PC-9 (cell line): Measurements from ENCODE around the gene OAS2. TPM values are rescaled to one million over a fixed set of nuclear protein-coding genes. Genes with fewer than 3 reads are reported as not detected.

Source experiments
- BruUV-seq: library from RNA; stranded (reverse); fragments of 400-500 nt; replicated peaks from 2 replicates; lab custom pipeline; 2021; lab: Mats Ljungman, UMichigan
- CTCF ChIA-PET: fragments of 300-600 bp; sonication (Branson Sonifier 250); formaldehyde crosslinking; loops from one replicate; lab custom pipeline; 2022; ENCODE audit warnings: antibody characterized with exemption; lab: Charles Lee
- POLR2A ChIA-PET: fragments of 300-600 bp; sonication (Branson Sonifier 250); formaldehyde crosslinking; loops from one replicate; lab custom pipeline; 2022; ENCODE audit warnings: antibody characterized with exemption; ENCODE audit not compliant: unreplicated experiment; lab: Charles Lee
- DNase-seq, 2 experiments: peaks; one replicate each; pipeline versions ENCODE4 v3.0.0 to v3.0.0-alpha.2; 2015 to 2022; ENCODE audit warnings: mixed read lengths in 1 of 2
- H2AFZ ChIP-seq: fragments of 200-600 bp; sonication (generic); 2 replicates; pipeline ENCODE4 v1.8.1; 2017; ENCODE audit warnings: antibody characterized with exemption
- H3F3A ChIP-seq: fragments of 200-600 bp; sonication (generic); 2 replicates; pipeline ENCODE4 v1.8.1; 2017; ENCODE audit warnings: antibody characterized with exemption, mild to moderate bottlenecking, low read depth; ENCODE audit not compliant: insufficient read depth
- H3K27ac ChIP-seq: fragments of 200-600 bp; sonication (generic); 2 replicates; pipeline ENCODE4 v1.6.1; 2016; ENCODE audit warnings: mixed run types
- H3K27me3 ChIP-seq: fragments of 200-600 bp; sonication (generic); 2 replicates; pipeline ENCODE4 v1.6.1; 2016; ENCODE audit warnings: low read depth, mixed run types; ENCODE audit not compliant: insufficient read depth
- H3K36me3 ChIP-seq: fragments of 200-600 bp; sonication (generic); 2 replicates; pipeline ENCODE4 v1.6.1; 2016; ENCODE audit warnings: low read depth, mixed run types
- H3K4me1 ChIP-seq: fragments of 200-600 bp; sonication (generic); replicated peaks from 2 replicates; pipeline ENCODE4 v1.6.1; 2016; ENCODE audit warnings: mixed run types; ENCODE audit not compliant: insufficient read depth
- H3K4me2 ChIP-seq: fragments of 200-600 bp; sonication (generic); 2 replicates; pipeline ENCODE4 v1.6.1; 2017; ENCODE audit warnings: mixed run types
- H3K4me3 ChIP-seq: fragments of 200-600 bp; sonication (generic); 2 replicates; pipeline ENCODE4 v1.6.1; 2016; ENCODE audit warnings: mixed run types
- H3K79me2 ChIP-seq: fragments of 200-600 bp; sonication (generic); 2 replicates; pipeline ENCODE4 v1.6.1; 2017; ENCODE audit warnings: low read depth, mixed run types
- H3K9me2 ChIP-seq: fragments of 200-600 bp; sonication (generic); 2 replicates; pipeline ENCODE4 v1.8.1; 2017; ENCODE audit warnings: mild to moderate bottlenecking; ENCODE audit not compliant: insufficient read depth
- H3K9me3 ChIP-seq: fragments of 200-600 bp; sonication (generic); 2 replicates; pipeline ENCODE4 v1.8.1; 2016; ENCODE audit warnings: low read depth; ENCODE audit not compliant: insufficient read depth
- H4K20me1 ChIP-seq: fragments of 200-600 bp; sonication (generic); 2 replicates; pipeline ENCODE4 v1.8.1; 2017; ENCODE audit not compliant: insufficient read depth
- EZH2 ChIP-seq: fragments of 200-600 bp; sonication (generic); IDR thresholded peaks from 2 replicates; pipeline ENCODE4 v1.8.0; 2017; ENCODE audit warnings: antibody characterized with exemption, low read depth
- intact Hi-C: fragments of 100-400 bp; cut with micrococcal nuclease; formaldehyde crosslinking; loops from one replicate; pipeline ENCODE4 v1.10.0; 2022; ENCODE audit not compliant: unreplicated experiment
- total RNA-seq: library from RNA; stranded (reverse); gene quantifications from 2 replicates; pipeline ENCODE4 v1.2.3, GENCODE V29; 2021
- TF ChIP-seq, protein P1 (sequence below): fragments of 200-600 bp; sonication (generic); conservative IDR thresholded peaks from 2 replicates; pipeline ENCODE4 v1.6.1; 2017; ENCODE audit warnings: mixed run types, antibody characterized with exemption, mild to moderate bottlenecking, moderate library complexity

OAS2 gene
- total RNA-seq, 1 experiment from 2014 or later: 0.98 TPM

GRCh38 chr12:112980491-112981158 is 2.3 kb downstream of the OAS2 start:
- Histone ChIP-seq H3F3A (no peaks in the 10 kb centered on the region), H3K27me3 (peaks cover 7% of the 10 kb centered on the region), H3K9me3 (0 out of 2 replicates have a peak, but pooled peaks cover 3% of the 10 kb centered on the region), H3K4me3 (no peak overlapping the region), H3K9me2 (0 out of 2 replicates have a peak, but pooled peaks cover 8% of the 10 kb centered on the region), H3K27ac (no peak overlapping the region), H4K20me1 (0 out of 2 replicates have a peak, but pooled peaks cover 2% of the 10 kb centered on the region), H3K4me1 (no peaks in the 10 kb centered on the region), H3K36me3 (no peaks in the 10 kb centered on the region), H3K4me2 (no peak overlapping the region), H2AFZ (no peak overlapping the region), H3K79me2 (no peaks in the 10 kb centered on the region)
- POLR2A ChIA-PET: no interaction called here
- CTCF ChIA-PET: interaction anchor here (0.6 kb wide), 1 partner anchor 81 kb away, joined by 3 read pairs; no protein-coding TSS in a partner anchor
- DNase-seq: no peak
- no peak for TF ChIP-seq EZH2
- TF ChIP-seq, protein P1, sequence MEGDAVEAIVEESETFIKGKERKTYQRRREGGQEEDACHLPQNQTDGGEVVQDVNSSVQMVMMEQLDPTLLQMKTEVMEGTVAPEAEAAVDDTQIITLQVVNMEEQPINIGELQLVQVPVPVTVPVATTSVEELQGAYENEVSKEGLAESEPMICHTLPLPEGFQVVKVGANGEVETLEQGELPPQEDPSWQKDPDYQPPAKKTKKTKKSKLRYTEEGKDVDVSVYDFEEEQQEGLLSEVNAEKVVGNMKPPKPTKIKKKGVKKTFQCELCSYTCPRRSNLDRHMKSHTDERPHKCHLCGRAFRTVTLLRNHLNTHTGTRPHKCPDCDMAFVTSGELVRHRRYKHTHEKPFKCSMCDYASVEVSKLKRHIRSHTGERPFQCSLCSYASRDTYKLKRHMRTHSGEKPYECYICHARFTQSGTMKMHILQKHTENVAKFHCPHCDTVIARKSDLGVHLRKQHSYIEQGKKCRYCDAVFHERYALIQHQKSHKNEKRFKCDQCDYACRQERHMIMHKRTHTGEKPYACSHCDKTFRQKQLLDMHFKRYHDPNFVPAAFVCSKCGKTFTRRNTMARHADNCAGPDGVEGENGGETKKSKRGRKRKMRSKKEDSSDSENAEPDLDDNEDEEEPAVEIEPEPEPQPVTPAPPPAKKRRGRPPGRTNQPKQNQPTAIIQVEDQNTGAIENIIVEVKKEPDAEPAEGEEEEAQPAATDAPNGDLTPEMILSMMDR: no peak
- BruUV-seq: no TSS peak
- intact Hi-C loops: no loop called here

- peaks cover 15% of the 10 kb centered on the region for H3K27me3 ChIP-seq
- ChIA-PET CTCF (no interaction called here), POLR2A (no interaction called here)
- no TSS peak for BruUV-seq
- no peaks in the 10 kb centered on the region for H3K4me1 ChIP-seq
- DNase-seq: no peak
- no peaks in the 10 kb centered on the region for H3K79me2 ChIP-seq
- no peak overlapping the region for H3K4me2 ChIP-seq
- H4K20me1 ChIP-seq: no peaks in the 10 kb centered on the region
- intact Hi-C loops: no loop called here
- H3K36me3 ChIP-seq: no peaks in the 10 kb centered on the region
- H3K9me2 ChIP-seq: 0 out of 2 replicates have a peak, but pooled peaks cover 5% of the 10 kb centered on the region
- no peak overlapping the region for H3K4me3 ChIP-seq
- H3K9me3 ChIP-seq: 0 out of 2 replicates have a peak, but pooled peaks cover 3% of the 10 kb centered on the region
- no peak overlapping the region for H2AFZ ChIP-seq
- H3F3A ChIP-seq: no peaks in the 10 kb centered on the region
- H3K27ac ChIP-seq: no peak overlapping the region
- TF ChIP-seq EZH2: no peak
- TF ChIP-seq, protein P1: no peak
Measured at GRCh38 chr12:112985642-112986290, 7.4 kb downstream of the OAS2 start.

DNA sequence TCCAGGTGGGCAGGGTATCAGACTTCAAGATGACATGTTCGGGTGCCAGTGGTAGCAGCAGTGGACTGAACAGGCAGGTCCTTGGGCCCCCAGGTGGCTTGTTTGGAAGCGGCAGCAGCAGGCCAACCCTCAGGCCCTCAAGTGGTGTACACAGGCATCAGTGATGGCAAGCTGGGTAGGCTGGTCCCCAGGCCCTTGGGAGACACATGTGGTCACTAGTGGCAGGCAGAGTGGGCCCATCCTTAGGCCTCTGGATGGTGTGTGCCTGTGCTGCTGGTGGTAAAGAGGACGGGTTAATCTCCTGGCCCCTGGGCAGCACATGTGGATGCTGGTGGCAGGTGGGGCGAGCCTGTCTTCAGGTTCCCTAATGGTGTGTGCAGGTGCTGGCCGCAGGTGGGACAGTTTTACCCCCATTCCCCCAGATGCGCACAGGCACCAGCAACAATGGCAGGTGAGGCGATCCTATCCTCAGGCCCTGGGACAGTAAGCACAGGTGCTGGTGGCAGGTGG is 8.0 kb downstream of the OAS2 start:
- Histone ChIP-seq H2AFZ (no peak overlapping the region), H3K4me1 (no peaks in the 10 kb centered on the region), H3K27me3 (peaks cover 15% of the 10 kb centered on the region), H3K27ac (no peak overlapping the region), H4K20me1 (no peaks in the 10 kb centered on the region), H3K36me3 (no peaks in the 10 kb centered on the region), H3F3A (no peaks in the 10 kb centered on the region), H3K4me3 (no peak overlapping the region), H3K9me3 (0 out of 2 replicates have a peak, but pooled peaks cover 3% of the 10 kb centered on the region), H3K79me2 (no peaks in the 10 kb centered on the region), H3K9me2 (no peaks in the 10 kb centered on the region), H3K4me2 (no peak overlapping the region)
- no TSS peak for BruUV-seq
- CTCF ChIA-PET: no interaction called here
- no peak for DNase-seq
- intact Hi-C loops: no loop called here
- TF ChIP-seq EZH2: no peak
- TF ChIP-seq, protein P1: no peak
- POLR2A ChIA-PET: no interaction called here
